SK-N-SH (cell line): ENCODE results near the gene ACKR3. TPM values are rescaled to one million over a fixed set of nuclear protein-coding genes. Genes with fewer than 3 reads are reported as not detected.

Experiments used
- CTCF ChIA-PET: fragments of 300-600, 350-600 bp; formaldehyde crosslinking; extraction: SDS; loops from one replicate; lab custom pipeline; 2021; lab: Yijun Ruan, JAX
- POLR2A ChIA-PET: fragments of 350-600 bp; sonication (Branson Sonifier 250); formaldehyde crosslinking; extraction: SDS; loops from one replicate; lab custom pipeline; 2020; ENCODE audit warnings: antibody characterized with exemption, inconsistent platforms; lab: Yijun Ruan, JAX
- DNase-seq: peaks from one replicate; pipeline ENCODE4 v3.0.0; 2012
- H2AFZ ChIP-seq: fragments of 200-600 bp; sonication (generic); 2 replicates; pipeline ENCODE4 v1.8.1; 2016; ENCODE audit warnings: antibody characterized with exemption, mild to moderate bottlenecking, low read depth
- H3F3A ChIP-seq: fragments of 200-600 bp; sonication (generic); replicated peaks from 2 replicates; pipeline ENCODE3; 2016; ENCODE audit warnings: antibody characterized with exemption, mild to moderate bottlenecking; ENCODE audit not compliant: insufficient read depth
- H3K27ac ChIP-seq, 2 experiments: fragments of 200-500 bp in 1 of 2; fragments of 200-600 bp in 1 of 2; sonication (Bioruptor generic) in 1 of 2; sonication (generic), shearing (Covaris generic) in 1 of 2; 2 replicates each; pipeline versions ENCODE4 v1.5.1 to v1.6.1; 2014 to 2016; ENCODE audit warnings: low read depth in 2 of 2, inconsistent platforms in 1 of 2, low read length in 1 of 2, mild to moderate bottlenecking in 1 of 2, mixed read lengths in 1 of 2
- H3K27me3 ChIP-seq: fragments of 200-600 bp; sonication (generic), shearing (Covaris generic); 2 replicates; pipeline ENCODE4 v1.6.1; 2016; ENCODE audit warnings: mixed run types; ENCODE audit not compliant: insufficient read depth
- H3K36me3 ChIP-seq, 2 experiments: fragments of 200-500 bp in 1 of 2; fragments of 200-600 bp in 1 of 2; sonication (Bioruptor generic) in 1 of 2; sonication (generic) in 1 of 2; replicated peaks in 1 of 2; 2 replicates each; pipeline versions ENCODE3 to v1.5.1; 2014 to 2016; ENCODE audit warnings: low read length in 1 of 2, mild to moderate bottlenecking in 1 of 2; ENCODE audit not compliant: insufficient read depth in 2 of 2, control insufficient read depth in 1 of 2
- H3K4me1 ChIP-seq, 2 experiments: fragments of 200-500 bp in 1 of 2; fragments of 200-600 bp in 1 of 2; sonication (Bioruptor generic) in 1 of 2; sonication (generic), shearing (Covaris generic) in 1 of 2; 2 replicates each; pipeline versions ENCODE4 v1.5.1 to v1.6.1; 2014 to 2016; ENCODE audit warnings: low read depth in 1 of 2, low read length in 1 of 2, mixed run types in 1 of 2; ENCODE audit not compliant: insufficient read depth in 2 of 2, control insufficient read depth in 1 of 2
- H3K4me2 ChIP-seq: fragments of 200-600 bp; sonication (generic), shearing (Covaris generic); 2 replicates; pipeline ENCODE4 v1.6.1; 2017; ENCODE audit warnings: mixed run types
- H3K4me3 ChIP-seq, 2 experiments: fragments of 200-500 bp in 1 of 2; fragments of 200-600 bp in 1 of 2; sonication (Bioruptor generic) in 1 of 2; sonication (generic), shearing (Covaris generic) in 1 of 2; 2 replicates each; pipeline versions ENCODE4 v1.5.1 to v1.8.1; 2014 to 2016; ENCODE audit warnings: low read depth in 2 of 2, inconsistent platforms in 1 of 2, low read length in 1 of 2, mild to moderate bottlenecking in 1 of 2, mixed read lengths in 1 of 2, moderate library complexity in 1 of 2
- H3K79me2 ChIP-seq: fragments of 200-600 bp; sonication (generic); 2 replicates; pipeline ENCODE4 v1.8.1; 2017; ENCODE audit warnings: mild to moderate bottlenecking; ENCODE audit not compliant: insufficient read depth
- H3K9ac ChIP-seq: fragments of 200-600 bp; sonication (generic); 2 replicates; pipeline ENCODE4 v1.6.1; 2017; ENCODE audit warnings: mixed run types
- H3K9me2 ChIP-seq: fragments of 200-600 bp; sonication (generic); 2 replicates; pipeline ENCODE4 v1.6.1; 2017; ENCODE audit warnings: mixed run types
- H3K9me3 ChIP-seq: fragments of 200-600 bp; sonication (generic); 2 replicates; pipeline ENCODE4 v1.6.1; 2017; ENCODE audit warnings: mixed run types, mild to moderate bottlenecking, moderate library complexity
- H4K20me1 ChIP-seq: fragments of 200-600 bp; sonication (generic); 2 replicates; pipeline ENCODE4 v1.6.1; 2017; ENCODE audit warnings: mild to moderate bottlenecking, mixed run types; ENCODE audit not compliant: insufficient read depth
- ELF1 ChIP-seq: IDR thresholded peaks from 2 replicates; pipeline ENCODE4 v1.4.0; 2012
- EP300 ChIP-seq, 2 experiments: IDR thresholded peaks; 2 replicates each; pipeline versions ENCODE4 v1.4.0 to v1.6.1; 2012; ENCODE audit warnings: borderline replicate concordance in 1 of 2, low read depth in 1 of 2, low read length in 1 of 2
- EZH2phosphoT487 ChIP-seq: fragments of 200-600 bp; sonication (generic); IDR thresholded peaks from 2 replicates; pipeline ENCODE4 v1.6.1; 2017; ENCODE audit warnings: low read depth, mixed run types, mild to moderate bottlenecking, antibody characterized with exemption, moderate library complexity, borderline replicate concordance
- FOSL2 ChIP-seq: IDR thresholded peaks from 2 replicates; pipeline ENCODE4 v1.4.0; 2012; ENCODE audit warnings: low read depth, mild to moderate bottlenecking, moderate library complexity, borderline replicate concordance
- FOXJ3 ChIP-seq: sonication (generic); formaldehyde crosslinking; IDR thresholded peaks from 2 replicates; pipeline ENCODE4 v1.5.1; 2020; ENCODE audit warnings: mild to moderate bottlenecking, missing genetic modification reagents
- FOXM1 ChIP-seq: IDR thresholded peaks from 2 replicates; pipeline ENCODE4 v1.4.0; 2012; ENCODE audit warnings: low read depth, mild to moderate bottlenecking
- GATA2 ChIP-seq: sonication (generic); formaldehyde crosslinking; IDR thresholded peaks from 2 replicates; pipeline ENCODE4 v1.5.0; 2020; ENCODE audit warnings: mild to moderate bottlenecking, missing genetic modification reagents
- IRF3 ChIP-seq: fragments of 150-350 bp; IDR thresholded peaks from 2 replicates; pipeline ENCODE4 v1.6.1; 2016; ENCODE audit warnings: mild to moderate bottlenecking, low read depth, low read length
- JUND ChIP-seq: IDR thresholded peaks from 2 replicates; pipeline ENCODE4 v1.4.0; 2012
- MAX ChIP-seq: IDR thresholded peaks from 2 replicates; pipeline ENCODE4 v1.4.0; 2012; ENCODE audit warnings: low read depth
- MEF2A ChIP-seq: IDR thresholded peaks from 2 replicates; pipeline ENCODE4 v1.4.0; 2012; ENCODE audit warnings: low read depth, borderline replicate concordance
- MXI1 ChIP-seq: IDR thresholded peaks from 2 replicates; pipeline ENCODE4 v1.6.1; 2012; ENCODE audit warnings: mild to moderate bottlenecking, low read depth, low read length, improper control_type of control experiment
- PBX3 ChIP-seq: IDR thresholded peaks from 2 replicates; pipeline ENCODE4; 2012
- REST ChIP-seq: IDR thresholded peaks from 2 replicates; pipeline ENCODE4 v1.6.1; 2012; ENCODE audit warnings: mild to moderate bottlenecking, low read depth, low read length, moderate library complexity
- RXRA ChIP-seq: IDR thresholded peaks from 2 replicates; pipeline ENCODE4 v1.4.0; 2012; ENCODE audit warnings: low read depth, mild to moderate bottlenecking, borderline replicate concordance
- SIN3A ChIP-seq: IDR thresholded peaks from 2 replicates; pipeline ENCODE4 v1.6.1; 2012; ENCODE audit warnings: low read depth, mild to moderate bottlenecking, low read length, moderate library complexity, borderline replicate concordance
- SMC3 ChIP-seq: IDR thresholded peaks from 2 replicates; pipeline ENCODE4 v1.6.1; 2012; ENCODE audit warnings: low read depth, low read length, improper control_type of control experiment
- TAF1 ChIP-seq: IDR thresholded peaks from 2 replicates; pipeline ENCODE4 v1.6.1; 2012; ENCODE audit warnings: low read depth, mild to moderate bottlenecking, low read length, moderate library complexity, borderline replicate concordance
- USF1 ChIP-seq: IDR thresholded peaks from 2 replicates; pipeline ENCODE4 v1.4.0; 2012; ENCODE audit warnings: low read depth, borderline replicate concordance
- USF2 ChIP-seq: fragments of 150-350 bp; IDR thresholded peaks from 2 replicates; pipeline ENCODE4 v1.6.1; 2017; ENCODE audit warnings: antibody characterized with exemption, low read length, low read depth, borderline replicate concordance
- WGBS: methylation state at CpG from one replicate; pipeline ENCODE4 v1.1.6; 2017; ENCODE audit warnings: low lambda C conversion rate; 5-methylcytosine and 5-hydroxymethylcytosine counted together
- polyA plus RNA-seq, 3 experiments: library from polyadenylated mRNA; depleted of rRNA; stranded (reverse); fragments of >200 nt; gene quantifications; 2 replicates each; pipeline ENCODE4 v1.2.3, GENCODE V29; 2012

The ACKR3 gene
- polyA plus RNA-seq, 1 of the 3 experiments (the other 2 are of a cell fraction), result not detected

GRCh38 chr2:236558036-236558435 is 11.6 kb upstream of the ACKR3 start:
- ChIA-PET POLR2A (no interaction called here), CTCF (no interaction called here)
- H3K36me3 ChIP-seq, result no peaks in the 10 kb centered on the region
- no peak for DNase-seq
- H2AFZ ChIP-seq, result no peak overlapping the region
- H3K9me2 ChIP-seq, result no peaks in the 10 kb centered on the region
- no peak overlapping the region for H3K4me3 ChIP-seq
- H3K9ac ChIP-seq, result no peak overlapping the region
- H3K9me3 ChIP-seq, result no peaks in the 10 kb centered on the region
- no peak for TF ChIP-seq GATA2 (CRISPR knock-in tag)
- no peak for TF ChIP-seq ELF1
- no peak for TF ChIP-seq MXI1
- TF ChIP-seq IRF3, result no peak
- TF ChIP-seq TAF1, result no peak
- no peak for TF ChIP-seq SMC3
- no peak for TF ChIP-seq FOSL2
- TF ChIP-seq EP300 (IDR thresholded peaks at IDR 0.05; ENCODE audit: borderline replicate concordance in 1 of 2, low read depth in 1 of 2, low read length in 1 of 2), result no peak
- no peak for TF ChIP-seq MAX
- no peak for TF ChIP-seq SIN3A
- TF ChIP-seq FOXM1, result no peak
- TF ChIP-seq RXRA, result no peak
- no peak for TF ChIP-seq EZH2phosphoT487
- no peak for TF ChIP-seq REST
- no peak for TF ChIP-seq PBX3
- TF ChIP-seq USF2, result no peak
- no peak for TF ChIP-seq MEF2A
- TF ChIP-seq USF1, result no peak
- no peak for TF ChIP-seq JUND
- no peak for TF ChIP-seq FOXJ3
- no peaks in the 10 kb centered on the region for H3F3A ChIP-seq
- H3K4me2 ChIP-seq, result no peak overlapping the region
- H3K27ac ChIP-seq, result no peak overlapping the region
- H3K4me1 ChIP-seq, result no peaks in the 10 kb centered on the region
- no peaks in the 10 kb centered on the region for H3K79me2 ChIP-seq
- no peaks in the 10 kb centered on the region for H3K27me3 ChIP-seq
- WGBS, result 51% methylated on average over 11 of the region's 11 CpGs
- H4K20me1 ChIP-seq, result no peaks in the 10 kb centered on the region
